HG03442 (cell line): ENCODE measurements around the gene FGGY.
"Not testable (repeated sequence)": the region's sequence is repeated elsewhere in the genome, so short reads cannot be mapped to it uniquely, and the experiment has no call there.

Experiments used
- ATAC-seq: cut with Tn5 transposase; IDR thresholded peaks from one replicate; pipeline ENCODE4 v1.9.1; 2021; ENCODE audit warnings: mild to moderate bottlenecking, moderate library complexity; ENCODE audit not compliant: unreplicated experiment

Gene FGGY

GRCh38 chr1:59691261-59691660, 394.4 kb downstream of the FGGY start:
- no peak for ATAC-seq

- no peak for ATAC-seq
Measured at GRCh38 chr1:59692591-59692990, 395.7 kb downstream of the FGGY start.

- ATAC-seq, result no peak
Measured at GRCh38 chr1:59693406-59693805, 396.5 kb downstream of the FGGY start.

DNA sequence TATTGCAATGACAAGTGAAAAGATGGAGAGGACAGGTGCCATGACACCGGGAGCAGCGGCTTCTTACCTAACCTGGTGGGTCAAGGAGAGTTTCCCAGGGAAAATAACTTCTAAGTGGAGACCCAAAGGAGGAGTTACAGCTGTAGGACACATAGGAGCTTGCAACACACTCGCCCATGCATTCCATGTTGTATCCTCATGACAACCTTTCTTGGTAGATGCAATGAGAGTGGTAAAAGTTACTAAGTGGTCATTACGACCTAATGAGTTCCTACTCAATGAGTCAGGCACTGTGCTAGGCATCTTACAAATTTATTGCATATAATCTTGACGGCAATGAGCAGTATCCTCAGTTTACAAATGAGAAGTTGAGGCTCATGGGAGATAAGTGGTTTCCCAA, 398.4 kb downstream of the FGGY start:
- ATAC-seq, result no peak

GRCh38 chr1:59696421-59697115, 399.7 kb downstream of the FGGY start:
- ATAC-seq, result no peak

DNA sequence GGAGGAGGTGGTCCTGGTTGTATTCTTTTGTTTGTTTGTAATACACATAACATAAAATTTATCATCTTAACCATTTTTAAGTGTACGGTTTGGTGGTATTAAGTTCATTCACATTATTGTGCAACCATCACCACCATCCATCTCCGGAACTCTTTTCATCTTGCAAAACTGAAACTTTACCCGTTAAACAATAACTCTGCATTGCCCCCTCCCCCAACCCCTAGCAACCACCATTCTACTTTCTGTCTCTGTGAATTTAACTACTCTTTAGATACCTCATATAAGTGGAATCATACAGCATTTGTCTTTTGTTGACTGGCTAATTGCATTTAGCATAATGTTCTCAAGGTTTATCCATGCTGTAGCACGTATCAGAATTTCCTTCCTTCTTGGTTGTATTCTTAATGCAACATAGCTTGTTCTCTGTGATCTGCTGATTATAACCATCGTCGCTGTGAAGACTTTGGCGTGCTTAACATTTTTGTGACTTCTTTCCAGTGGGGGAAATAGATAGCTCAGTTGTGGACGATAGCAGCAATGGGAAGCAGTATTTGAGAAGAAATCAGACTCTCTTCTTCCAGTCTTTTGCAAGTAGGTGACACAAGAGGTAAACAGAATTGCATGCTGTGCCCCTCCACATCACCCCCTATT, 400.4 kb downstream of the FGGY start:
- no peak for ATAC-seq

DNA sequence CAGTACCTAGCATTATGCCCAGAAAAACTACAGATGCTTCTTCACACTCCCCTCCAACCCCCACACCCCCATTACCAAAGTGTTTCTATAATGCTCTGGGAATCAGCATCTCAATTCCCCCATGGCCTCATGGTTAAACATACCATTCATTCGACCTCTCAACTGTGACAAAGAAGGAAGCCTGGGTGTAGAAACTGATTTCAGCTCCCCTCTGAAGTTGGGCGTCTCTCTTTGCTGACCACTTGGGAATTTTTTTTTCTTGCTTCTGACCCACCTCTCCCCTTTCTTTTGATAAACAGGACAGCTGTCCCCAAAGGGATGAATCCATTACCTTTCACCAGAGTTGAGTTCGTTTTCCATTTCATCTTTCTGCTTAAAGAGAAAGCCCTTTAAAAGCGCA, 401.5 kb downstream of the FGGY start:
- no peak for ATAC-seq

DNA sequence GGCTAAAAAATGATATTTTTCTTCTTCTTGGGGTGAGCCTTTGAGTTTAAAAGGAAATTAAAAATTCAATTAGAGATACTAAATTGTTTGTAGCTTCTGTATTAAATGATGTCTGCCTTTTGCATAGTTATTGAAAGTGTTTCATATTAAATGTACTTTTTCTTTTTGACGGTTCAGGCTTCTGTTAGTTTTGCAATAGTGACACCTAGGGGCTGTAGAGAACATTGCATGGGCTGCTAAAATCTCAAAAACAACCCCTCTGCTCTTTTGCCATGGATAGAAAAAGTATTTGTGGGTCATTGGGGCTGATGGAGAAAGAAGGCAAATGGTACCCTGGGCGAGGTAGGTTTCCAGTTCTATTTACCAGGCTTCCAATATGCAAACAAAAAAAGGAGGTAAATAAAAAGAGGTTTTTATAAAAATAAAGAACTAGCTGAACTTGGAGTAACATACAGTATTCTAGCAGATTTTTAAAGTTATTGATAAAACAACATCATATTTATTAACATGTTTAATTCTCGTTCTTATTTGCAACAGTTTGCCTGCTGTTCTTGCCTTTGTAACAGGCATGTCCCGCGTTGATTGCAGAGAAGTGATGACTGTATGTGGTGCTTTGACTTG, 402.4 kb downstream of the FGGY start:
- no peak for ATAC-seq

DNA sequence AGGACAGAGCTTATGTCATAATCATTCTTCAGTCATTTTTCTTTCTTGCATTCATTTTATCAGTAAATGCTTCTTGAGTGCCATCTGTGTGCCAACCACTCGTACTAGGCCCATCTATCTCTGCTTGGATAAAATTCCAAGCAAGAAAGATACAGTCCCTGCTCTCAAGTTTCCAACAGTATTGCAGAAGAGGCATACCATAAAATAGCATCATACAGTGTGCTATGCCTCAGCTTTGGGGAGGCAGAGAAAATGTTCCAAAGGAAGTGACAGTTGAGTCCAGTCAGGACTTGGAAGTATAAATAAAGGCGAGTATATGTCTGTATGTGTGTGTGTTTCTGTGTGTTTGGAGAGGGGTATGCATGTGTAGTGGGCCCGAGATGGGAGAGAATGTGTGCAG, 404.5 kb downstream of the FGGY start:
- ATAC-seq, result no peak

GRCh38 chr1:59703226-59703917, 406.5 kb downstream of the FGGY start:
- ATAC-seq, result no peak

DNA sequence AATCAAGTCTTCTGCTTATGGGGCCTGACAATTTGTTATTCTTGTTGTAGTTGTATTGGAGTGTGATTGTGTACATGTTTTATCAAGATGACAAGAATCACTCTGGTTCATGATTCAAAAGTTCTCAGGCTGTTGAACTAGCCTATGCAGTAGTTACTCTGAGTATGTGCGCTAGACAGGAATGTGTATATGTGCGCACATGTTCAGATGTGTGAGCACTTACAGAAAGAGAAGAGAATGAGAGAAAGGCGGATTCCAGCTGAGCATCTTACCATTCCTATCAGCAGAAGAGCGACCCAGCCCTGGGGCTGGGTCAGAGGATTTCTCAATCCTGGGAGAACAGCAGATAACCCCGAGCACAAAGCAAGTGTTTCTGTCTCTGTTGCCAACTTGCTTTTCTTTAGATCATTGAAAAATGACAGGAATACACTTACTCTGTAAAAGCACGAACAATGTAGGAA, 407.1 kb downstream of the FGGY start:
- ATAC-seq, result no peak

DNA sequence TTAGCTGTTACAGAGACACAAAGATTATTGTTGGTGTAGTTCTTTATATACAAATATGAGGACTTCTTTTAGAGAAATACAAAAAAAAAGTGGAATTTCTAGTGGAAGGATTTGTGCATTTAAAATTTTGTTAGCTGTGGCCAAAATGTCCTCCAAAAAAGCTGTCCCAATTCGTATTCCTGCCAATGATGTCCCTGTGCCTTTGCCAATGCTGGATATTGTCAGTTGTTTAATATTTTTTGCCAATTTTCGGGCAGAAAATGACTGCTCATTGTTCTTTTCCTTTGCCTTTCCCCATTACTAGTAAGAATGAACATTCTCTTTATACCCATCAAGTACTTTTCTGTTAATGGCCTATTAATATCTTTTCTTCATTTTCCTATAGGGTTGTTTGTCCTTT, 407.8 kb downstream of the FGGY start:
- no peak for ATAC-seq

GRCh38 chr1:59705466-59706302, 408.8 kb downstream of the FGGY start:
- ATAC-seq, result no peak

DNA sequence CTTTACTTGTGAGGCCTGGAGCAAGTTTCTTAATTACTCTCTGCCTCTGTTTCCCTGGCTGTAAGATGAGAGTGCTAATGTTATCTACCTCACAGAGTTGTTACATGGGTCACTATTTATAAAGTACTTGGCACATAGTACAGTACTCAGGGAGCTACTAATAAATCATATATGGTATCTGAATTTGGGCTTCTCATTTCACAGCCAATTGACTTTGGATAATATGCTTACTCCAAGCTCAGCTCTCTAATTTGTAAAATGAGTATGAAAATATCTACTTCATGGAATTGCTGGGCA, 409.4 kb downstream of the FGGY start:
- no peak for ATAC-seq

DNA sequence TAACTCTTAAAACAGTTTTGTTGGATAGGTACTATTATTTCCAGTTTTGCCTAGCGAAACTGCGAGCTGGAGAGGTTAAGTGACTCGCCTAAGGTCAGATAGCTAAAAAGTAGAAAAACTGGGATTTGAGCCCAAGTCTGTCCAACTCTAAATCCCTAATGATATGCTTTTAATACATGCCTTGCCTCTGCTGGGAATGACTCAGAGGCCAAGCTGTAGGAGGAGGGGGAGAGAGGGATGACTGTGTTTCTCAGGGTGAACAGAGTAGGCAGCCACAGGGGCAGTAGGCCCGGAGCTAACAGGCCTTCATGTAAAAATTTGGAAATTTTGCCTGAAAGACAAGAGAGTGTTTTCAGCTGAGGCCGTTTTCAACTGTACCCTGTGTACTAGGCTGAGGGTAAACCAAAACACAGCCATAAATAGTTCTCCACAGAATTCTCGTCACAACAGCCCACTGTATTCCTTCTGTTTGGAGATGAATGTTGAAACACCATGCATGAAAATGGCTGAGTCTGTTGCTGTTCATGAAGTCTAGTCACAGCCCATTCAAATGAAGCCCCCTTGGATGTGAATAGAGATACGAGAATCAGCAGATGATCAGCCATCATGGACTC, 410.4 kb downstream of the FGGY start:
- ATAC-seq, result no peak

DNA sequence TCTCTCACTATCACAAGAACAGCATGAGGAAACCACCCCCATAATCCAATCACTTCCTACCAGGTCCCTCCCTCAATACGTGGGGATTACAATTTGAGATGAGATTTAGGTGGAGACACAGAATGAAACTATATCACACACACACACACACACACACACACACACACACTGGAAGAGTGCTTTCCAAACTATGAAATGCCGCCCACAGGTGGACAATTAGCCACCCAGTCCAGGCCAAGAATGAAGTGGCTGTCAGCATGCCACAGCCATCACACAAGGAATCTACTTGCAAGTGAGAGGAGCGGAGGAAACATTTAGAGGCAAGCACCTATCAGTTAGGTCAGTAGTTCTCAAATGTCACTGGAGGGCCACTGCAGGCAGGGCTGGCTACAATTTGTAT, 412.4 kb downstream of the FGGY start:
- no peak for ATAC-seq

- ATAC-seq, result not testable (repeated sequence)
Measured at GRCh38 chr1:59710920-59711319, 414.0 kb downstream of the FGGY start.

DNA sequence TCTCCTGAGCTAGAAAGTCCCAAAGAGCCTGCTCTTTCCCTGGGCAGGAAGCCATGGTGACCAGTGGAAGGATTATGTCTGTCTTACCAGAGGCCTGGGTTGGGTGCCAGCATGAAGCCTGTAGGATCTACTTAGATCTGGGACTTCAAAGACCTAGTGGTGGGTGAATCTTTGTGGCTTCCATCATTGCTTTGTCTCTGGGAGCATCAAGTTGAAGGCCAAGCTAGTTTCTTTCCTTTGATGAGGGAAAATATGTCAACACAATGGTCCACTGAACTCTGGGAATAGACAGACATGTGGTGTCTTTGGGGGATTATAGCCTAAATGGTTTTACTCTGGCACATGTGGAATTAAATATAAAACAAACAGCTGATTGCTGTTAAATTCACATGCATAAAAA, 417.3 kb downstream of the FGGY start:
- ATAC-seq, result no peak

- ATAC-seq, result no peak
Measured at GRCh38 chr1:59714966-59715365, 418.1 kb downstream of the FGGY start.

GRCh38 chr1:59716832-59717231, 419.9 kb downstream of the FGGY start:
- no peak for ATAC-seq
